KBM-7 (cell line): ENCODE measurements around the gene TMEM14B.

Source experiments
- DNase-seq: peaks from one replicate; pipeline ENCODE4 v3.0.0-alpha.2; 2015
- in situ Hi-C: fragments of 300-500 bp; cut with MboI; formaldehyde crosslinking; loops from 2 replicates; pipeline ENCODE4 v1.14.3; 2020; ENCODE audit warnings: low sequenced_read_pairs, low pct_unique_long_range_greater_than_20kb, mixed read lengths

TMEM14B gene

GRCh38 chr6:10801224-10801848 lies 53.7 kb downstream of the TMEM14B start:
- in situ Hi-C loops, result no loop called here
- DNase-seq, result peak; percentile 75
